GM21360 (cell line): ENCODE results near the gene IL10.
"Not testable (repeated sequence)": the region's sequence is repeated elsewhere in the genome, so short reads cannot be mapped to it uniquely, and the experiment has no call there.

ENCODE experiments used
- ATAC-seq: cut with Tn5 transposase; IDR thresholded peaks from one replicate; pipeline ENCODE4 v1.9.1; 2021; ENCODE audit warnings: mild to moderate bottlenecking, moderate library complexity; ENCODE audit not compliant: unreplicated experiment

IL10 gene

GRCh38 chr1:206768472-206769303, 3.6 kb downstream of the IL10 start:
- peak; percentile 4 for ATAC-seq

DNA sequence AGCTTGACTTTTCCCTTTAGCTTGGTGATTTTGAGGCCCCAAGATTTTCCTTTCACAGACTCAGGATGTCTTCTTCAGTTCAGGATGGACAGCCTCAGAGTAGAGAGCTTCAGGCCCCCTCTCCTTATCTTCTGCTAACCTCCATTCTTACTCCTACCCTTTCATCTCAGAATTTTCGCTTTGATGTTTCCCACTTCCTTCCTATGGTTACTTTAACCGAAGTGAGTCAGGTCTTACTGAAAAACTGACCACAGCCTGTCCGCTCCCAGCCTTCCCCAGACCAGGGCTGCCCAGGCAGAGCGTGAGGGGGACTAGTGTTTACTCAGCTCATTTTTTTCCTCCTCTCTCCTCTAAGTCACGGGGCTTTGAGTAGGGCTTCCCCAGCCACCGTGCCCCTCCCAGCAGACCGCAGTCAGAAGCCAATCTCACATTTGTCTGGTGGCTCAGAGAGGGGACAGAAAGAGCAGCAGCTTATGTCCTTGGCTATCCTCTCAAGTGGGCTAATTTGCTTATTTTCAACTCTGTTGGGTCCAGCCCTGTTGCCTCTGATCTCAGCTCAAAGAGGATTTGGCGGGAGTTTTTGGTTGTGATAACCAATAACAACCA, 5.9 kb downstream of the IL10 start:
- ATAC-seq = peak; percentile 46

DNA sequence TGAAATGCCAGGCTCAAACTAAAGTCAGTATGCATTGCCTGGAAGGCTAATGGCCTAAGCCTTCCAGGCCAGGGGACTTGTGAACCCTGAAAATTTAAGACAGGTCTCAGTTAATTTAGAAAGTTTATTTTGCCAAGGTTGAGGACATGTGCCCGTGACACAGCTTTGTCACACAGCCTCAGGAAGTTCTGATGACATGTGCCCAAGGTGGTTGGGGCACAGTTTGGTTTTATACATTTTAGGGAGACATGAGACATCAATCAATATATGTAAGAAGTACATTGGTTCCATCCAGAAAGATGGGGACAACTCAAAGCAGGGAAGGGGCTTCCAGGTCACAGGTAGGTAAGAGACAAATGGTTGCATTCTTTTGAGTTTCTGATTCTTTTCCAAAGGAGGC, 6.5 kb downstream of the IL10 start:
- ATAC-seq = not testable (repeated sequence)

DNA sequence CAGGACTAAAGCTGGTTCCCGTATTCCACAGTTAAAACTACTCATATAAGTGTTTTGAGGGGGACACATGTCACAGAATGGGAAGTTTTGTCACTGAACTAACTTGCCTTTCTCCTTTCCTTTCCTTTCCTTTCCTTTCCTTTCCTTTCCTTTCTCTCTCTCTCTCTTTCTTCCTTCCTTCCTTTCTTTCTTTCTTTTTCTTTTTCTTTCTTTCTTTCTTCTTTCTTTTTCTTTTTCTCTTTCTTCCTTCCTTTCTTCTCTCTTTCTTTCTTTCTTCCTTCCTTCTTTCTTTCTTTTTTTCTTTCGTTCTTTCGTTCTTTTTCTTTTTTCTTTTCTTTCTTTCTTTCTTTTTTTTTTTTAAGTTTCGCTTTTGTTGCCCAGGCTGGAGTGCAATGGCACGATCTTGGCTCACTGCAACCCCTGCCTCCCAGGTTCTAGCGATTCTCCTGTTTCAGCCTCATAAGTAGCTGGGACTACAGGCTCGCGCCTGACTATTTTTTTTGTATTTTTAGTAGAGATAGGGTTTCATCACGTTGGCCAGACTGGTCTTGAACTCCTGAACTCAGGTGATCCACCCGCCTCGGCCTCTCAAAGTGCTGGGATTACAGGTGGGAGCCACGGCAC, 9.4 kb downstream of the IL10 start:
- not testable (repeated sequence) for ATAC-seq

GRCh38 chr1:206761159-206761768, 11.0 kb downstream of the IL10 start:
- ATAC-seq = no peak

DNA sequence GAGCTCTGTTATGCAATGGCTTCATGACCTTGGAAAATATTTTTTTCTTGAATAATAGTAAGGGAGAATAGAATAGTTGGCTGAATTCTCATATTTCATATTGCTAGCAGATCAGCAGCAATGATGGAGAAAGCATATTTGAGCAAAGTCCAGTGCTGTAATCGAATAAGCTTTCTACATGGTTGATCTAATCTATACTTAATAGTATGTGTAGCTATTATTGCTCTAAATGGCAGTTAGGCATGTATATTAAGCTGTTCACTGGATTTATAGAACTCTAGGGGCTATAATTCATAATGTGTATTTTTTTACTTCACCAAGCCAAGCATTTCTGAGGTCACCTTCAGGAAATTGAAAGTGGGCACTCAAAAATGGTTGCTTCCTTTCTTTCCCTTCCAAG, 11.7 kb downstream of the IL10 start:
- ATAC-seq = no peak

- ATAC-seq = no peak
Measured at GRCh38 chr1:206757524-206758266, 14.6 kb downstream of the IL10 start.

DNA sequence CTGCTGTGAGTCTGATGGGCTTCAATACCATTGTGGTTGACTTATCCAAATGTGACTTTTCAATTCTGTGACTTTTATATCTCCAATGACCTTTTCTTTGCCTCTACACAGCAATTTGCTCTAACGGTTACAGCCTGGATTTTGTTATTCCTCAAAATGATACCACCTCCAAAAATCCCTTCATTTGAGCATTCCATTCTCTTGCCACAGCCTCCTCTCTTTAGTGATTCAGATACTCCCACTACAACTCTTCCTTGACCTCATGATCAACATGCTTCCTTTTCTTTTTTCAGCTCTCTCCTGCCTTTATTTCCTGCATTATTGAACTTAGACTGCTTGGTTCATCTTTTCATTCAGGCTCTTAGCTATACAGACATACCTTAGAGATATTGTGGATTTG, 18.3 kb downstream of the IL10 start:
- no peak for ATAC-seq

DNA sequence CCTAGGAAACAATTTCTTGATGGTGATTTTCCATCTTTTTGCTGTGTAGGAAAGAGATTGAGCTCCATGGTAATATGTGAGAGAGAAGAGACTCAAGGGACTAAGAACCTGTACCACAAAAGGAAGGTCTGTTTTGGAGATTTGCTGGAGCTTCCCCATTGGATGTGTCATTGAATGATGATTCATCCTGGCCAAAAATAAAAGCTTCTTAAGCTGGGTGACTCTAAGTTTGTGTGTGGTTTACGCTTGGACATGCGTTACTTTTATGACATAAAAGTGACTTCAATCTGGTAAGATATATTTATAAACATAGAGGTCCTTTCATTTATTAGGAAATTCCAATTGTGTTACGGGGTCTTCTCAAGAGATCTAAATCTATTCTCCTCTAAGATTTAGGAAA, 19.2 kb downstream of the IL10 start:
- no peak for ATAC-seq

GRCh38 chr1:206752481-206752880, 19.8 kb downstream of the IL10 start:
- no peak for ATAC-seq

DNA sequence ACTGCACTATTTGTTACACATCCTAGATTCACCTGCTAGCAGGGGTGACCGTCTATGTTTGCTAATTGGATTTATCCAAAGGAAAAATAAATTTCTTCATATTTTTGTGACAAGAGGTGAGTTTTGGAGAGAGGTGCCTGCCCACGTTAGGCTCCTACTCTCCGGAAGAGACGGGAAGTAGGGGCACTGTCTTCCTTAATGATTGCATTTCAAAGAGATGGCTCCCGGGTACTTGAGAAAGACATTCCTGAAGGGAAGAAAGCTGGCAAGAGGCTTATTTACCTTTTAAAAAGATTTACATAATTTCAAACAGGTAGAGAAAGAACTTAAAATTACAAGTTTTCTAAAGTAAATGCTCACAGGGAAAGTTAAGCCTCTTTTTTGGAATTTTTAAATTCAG, 20.4 kb downstream of the IL10 start:
- no peak for ATAC-seq

DNA sequence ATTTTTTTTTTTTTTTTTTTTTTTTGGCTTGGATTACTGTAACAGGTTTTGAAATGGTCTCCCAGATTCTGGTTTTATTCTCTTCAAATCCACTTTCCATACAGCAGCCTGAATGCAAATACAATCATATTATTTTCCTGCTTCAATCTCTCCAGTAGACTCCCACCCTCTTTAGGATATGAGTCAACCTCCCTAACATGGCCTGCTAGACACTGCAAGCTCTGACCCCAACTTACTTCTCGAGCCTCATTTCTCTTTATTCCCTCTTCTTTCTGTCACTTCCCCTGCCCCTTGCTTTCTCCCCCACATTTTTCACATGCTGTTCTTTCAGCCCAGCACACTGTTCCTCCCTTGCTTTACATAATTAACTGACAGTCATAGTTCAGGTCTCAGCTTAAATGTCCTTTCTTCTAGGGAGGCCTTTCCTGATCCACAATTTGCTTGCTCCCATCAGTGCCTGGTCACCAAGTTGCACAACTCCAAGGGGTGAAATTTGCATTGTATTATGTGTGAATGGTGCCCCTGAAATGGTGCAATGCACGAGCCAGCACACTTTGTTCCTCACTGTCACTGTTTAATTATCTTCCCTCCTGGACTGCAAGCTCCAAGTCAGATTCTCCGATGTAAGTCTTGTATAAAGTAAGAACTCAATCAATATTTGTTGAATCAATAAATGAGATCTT, 23.8 kb downstream of the IL10 start:
- no peak for ATAC-seq

GRCh38 chr1:206745301-206745700, 27.0 kb downstream of the IL10 start:
- no peak for ATAC-seq

DNA sequence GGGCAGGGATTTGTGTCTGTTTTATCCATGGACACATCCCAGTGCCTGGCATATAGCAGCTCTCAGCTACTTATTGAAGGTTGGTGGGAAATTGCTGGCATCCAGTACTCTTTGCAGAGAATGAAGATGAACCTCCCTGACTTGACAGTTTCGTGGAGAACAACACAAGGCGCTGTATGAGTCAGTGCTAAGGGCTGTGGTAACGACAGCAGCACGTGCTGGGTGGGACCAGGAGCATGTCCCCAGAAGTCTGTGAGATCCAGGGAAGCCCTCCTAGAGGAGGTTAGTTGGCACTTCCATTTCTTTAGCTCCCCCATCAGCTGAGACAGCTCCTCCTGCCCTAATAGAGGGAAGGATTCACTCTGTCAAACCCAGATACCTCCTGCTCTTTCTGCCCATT, 27.6 kb downstream of the IL10 start:
- no peak for ATAC-seq

- ATAC-seq = no peak
Measured at GRCh38 chr1:206742719-206743383, 29.4 kb downstream of the IL10 start.

DNA sequence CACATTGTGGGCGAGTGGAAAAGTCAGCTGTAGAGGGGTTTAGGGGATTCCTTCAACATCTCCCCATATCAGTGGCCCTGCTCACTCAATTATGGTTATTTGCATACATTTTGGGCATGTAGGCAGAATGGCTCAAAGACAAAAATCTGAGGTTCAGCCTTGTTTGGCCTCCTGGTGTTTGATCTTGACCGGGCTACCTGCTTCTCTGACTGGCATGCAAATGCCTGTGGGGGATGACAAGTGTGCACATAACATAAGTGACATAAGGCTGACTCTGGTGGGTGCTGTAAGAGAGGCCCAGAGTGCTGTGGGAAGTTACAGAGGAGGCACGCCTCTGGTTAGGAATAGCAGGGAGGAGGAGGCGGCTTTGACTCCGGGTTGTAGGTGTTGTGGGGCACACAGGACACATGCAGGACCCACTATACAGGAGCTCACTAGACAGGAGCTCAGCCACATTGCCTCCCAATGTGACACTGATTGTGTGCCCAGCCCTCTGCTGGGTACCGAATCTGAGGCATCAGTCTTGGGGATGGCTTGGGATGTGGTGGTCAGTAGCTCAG, 31.1 kb downstream of the IL10 start:
- no peak for ATAC-seq

- peak; percentile 81 for ATAC-seq
Measured at GRCh38 chr1:206739411-206740076, 32.8 kb downstream of the IL10 start.

GRCh38 chr1:206738370-206739366, 33.6 kb downstream of the IL10 start:
- peak; percentile 0 for ATAC-seq
